A549 (cell line): ENCODE results near the gene IRAK3. TPM values are rescaled to one million over a fixed set of nuclear protein-coding genes. Genes with fewer than 3 reads are reported as not detected.

Experiments
- ATAC-seq, 2 experiments: fragments of 200-7000 bp in 1 of 2; fragments of >200 bp in 1 of 2; cut with Nextera tagmentation in 1 of 2; cut with Tn5 transposase in 1 of 2; 3 replicates each; pipeline versions ENCODE4 v1.8.0 to v1.9.1; 2018 to 2020; ENCODE audit warnings: mild to moderate bottlenecking in 1 of 2, moderate library complexity in 1 of 2
- CTCF ChIA-PET: fragments of 300-600 bp; sonication (Branson Sonifier 250); formaldehyde crosslinking; extraction: SDS; loops from one replicate; lab custom pipeline; 2021; ENCODE audit warnings: antibody characterized with exemption, inconsistent platforms; lab: Yijun Ruan, JAX
- POLR2A ChIA-PET: fragments of 350-600 bp; formaldehyde crosslinking; extraction: SDS; loops from one replicate; lab custom pipeline; 2021; ENCODE audit warnings: antibody characterized with exemption, inconsistent platforms; lab: Yijun Ruan, JAX
- DNase-seq, 2 experiments: peaks; one replicate each; pipeline versions ENCODE4 v3.0.0 to v3.0.0-alpha.2; 2011 to 2016; ENCODE audit warnings: low read depth in 1 of 2, low spot score in 1 of 2
- FAIRE-seq: peaks from 2 replicates; lab custom pipeline; 2011; peaks lifted over from hg19 to GRCh38; lab: Jason Lieb, UNC
- H3K27ac ChIP-seq, 2 experiments: fragments of >200 bp; sonication (Bioruptor Twin); formaldehyde crosslinking; 3 replicates each; pipeline ENCODE4 v1.5.1; 2016 to 2017
- H3K4me1 ChIP-seq: fragments of >200 bp; sonication (Bioruptor Twin); formaldehyde crosslinking; 3 replicates; pipeline ENCODE4 v1.6.1; 2016
- H3K4me2 ChIP-seq: fragments of >200 bp; sonication (Bioruptor Twin); formaldehyde crosslinking; 3 replicates; pipeline ENCODE4 v1.6.1; 2016
- H3K4me3 ChIP-seq: fragments of >200 bp; sonication (Bioruptor Twin); formaldehyde crosslinking; 3 replicates; pipeline ENCODE4 v1.5.1; 2016
- H3K9me3 ChIP-seq: fragments of >200 bp; sonication (Bioruptor Twin); formaldehyde crosslinking; 3 replicates; pipeline ENCODE4 v1.6.1; 2016
- ATOH8 ChIP-seq: fragments of 250-450 bp; sonication (Bioruptor Pico); IDR thresholded peaks from 2 replicates; pipeline ENCODE4 v1.5.0; 2020; ENCODE audit warnings: low read depth, mild to moderate bottlenecking, moderate library complexity
- BCL3 ChIP-seq: fragments of >200 bp; sonication (Bioruptor Twin); formaldehyde crosslinking; IDR thresholded peaks from 3 replicates; pipeline ENCODE4 v1.6.1; 2016
- CBX8 ChIP-seq: fragments of 200-600 bp; sonication (generic); IDR thresholded peaks from 2 replicates; pipeline ENCODE4 v1.6.1; 2016
- CHD4 ChIP-seq: fragments of 200-600 bp; sonication (generic); IDR thresholded peaks from 2 replicates; pipeline ENCODE4 v1.6.1; 2016; ENCODE audit warnings: antibody characterized with exemption, mild to moderate bottlenecking, borderline replicate concordance
- CTCF ChIP-seq: fragments of >200 bp; sonication (Bioruptor Twin); formaldehyde crosslinking; IDR thresholded peaks from 3 replicates; pipeline ENCODE4 v1.5.1; 2016
- E2F6 ChIP-seq: IDR thresholded peaks from 2 replicates; pipeline ENCODE4 v1.6.1; 2012; ENCODE audit warnings: low read depth, borderline replicate concordance
- EHF ChIP-seq: fragments of 250-450 bp; sonication (Bioruptor Pico); IDR thresholded peaks from 2 replicates; pipeline ENCODE4 v1.5.0; 2020; ENCODE audit warnings: mild to moderate bottlenecking
- EP300 ChIP-seq, 2 experiments: fragments of >200 bp; sonication (Bioruptor Twin); formaldehyde crosslinking; IDR thresholded peaks; 2 replicates in 1 of 2; 3 replicates in 1 of 2; pipeline ENCODE4 v1.6.1; 2016 to 2017
- ESRRA ChIP-seq: fragments of 150-350 bp; IDR thresholded peaks from 2 replicates; pipeline ENCODE4 v1.6.1; 2014; ENCODE audit warnings: mild to moderate bottlenecking, low read length, borderline replicate concordance
- FOSB ChIP-seq: fragments of 250-450 bp; sonication (Bioruptor Pico); IDR thresholded peaks from 2 replicates; pipeline ENCODE4 v1.5.0; 2020; ENCODE audit warnings: mild to moderate bottlenecking, moderate library complexity
- GATA3 ChIP-seq: IDR thresholded peaks from 2 replicates; pipeline ENCODE4 v1.6.1; 2012; ENCODE audit warnings: borderline replicate concordance
- HES2 ChIP-seq: fragments of >200 bp; sonication (Bioruptor Twin); formaldehyde crosslinking; IDR thresholded peaks from 2 replicates; pipeline ENCODE4 v1.6.1; 2016
- HEYL ChIP-seq: fragments of 250-450 bp; sonication (Bioruptor Pico); IDR thresholded peaks from 2 replicates; pipeline ENCODE4 v1.8.0; 2021; ENCODE audit warnings: mild to moderate bottlenecking, moderate library complexity
- HMGXB4 ChIP-seq: fragments of 250-450 bp; sonication (Bioruptor Pico); IDR thresholded peaks from 2 replicates; pipeline ENCODE4 v1.5.0; 2021; ENCODE audit warnings: mild to moderate bottlenecking, moderate library complexity, borderline replicate concordance
- HOXB5 ChIP-seq: fragments of 250-450 bp; sonication (Bioruptor Pico); IDR thresholded peaks from 2 replicates; pipeline ENCODE4 v1.5.0; 2020; ENCODE audit warnings: mild to moderate bottlenecking, moderate library complexity
- MAFK ChIP-seq: fragments of 450-650 bp; IDR thresholded peaks from 2 replicates; pipeline ENCODE4 v1.6.1; 2014; ENCODE audit not compliant: partially characterized antibody
- POLR2A ChIP-seq: IDR thresholded peaks from 2 replicates; pipeline ENCODE4 v1.6.1; 2012; ENCODE audit warnings: mild to moderate bottlenecking, low read length
- POLR2AphosphoS2 ChIP-seq: conservative IDR thresholded peaks from 2 replicates; pipeline ENCODE4 v1.6.1; 2012; ENCODE audit warnings: low read length, improper control_type of control experiment, inconsistent platforms
- RNF2 ChIP-seq: fragments of 200-600 bp; sonication (generic); IDR thresholded peaks from 2 replicates; pipeline ENCODE4 v1.6.1; 2016; ENCODE audit warnings: low read depth, mild to moderate bottlenecking, antibody characterized with exemption, moderate library complexity, borderline replicate concordance
- USF2 ChIP-seq: fragments of 450-650 bp; IDR thresholded peaks from 2 replicates; pipeline ENCODE4 v1.6.1; 2014; ENCODE audit warnings: antibody characterized with exemption
- ZFP36 ChIP-seq: fragments of 450-650 bp; IDR thresholded peaks from 2 replicates; pipeline ENCODE4 v1.6.1; 2014; ENCODE audit warnings: borderline replicate concordance; ENCODE audit not compliant: partially characterized antibody
- ZSCAN20 ChIP-seq: fragments of 250-450 bp; sonication (Bioruptor Pico); IDR thresholded peaks from 2 replicates; pipeline ENCODE4 v1.8.0; 2022; ENCODE audit warnings: mild to moderate bottlenecking, moderate library complexity
- WGBS: methylation state at CpG from one replicate; pipeline ENCODE4 v1.1.6; 2017; ENCODE audit errors: missing lambda C conversion rate; 5-methylcytosine and 5-hydroxymethylcytosine counted together
- polyA plus RNA-seq, 4 experiments: library from polyadenylated mRNA; depleted of rRNA in 3 of 4; stranded (reverse); fragments of >200 nt; fragmentation: RNase III in 1 of 4; extraction: RNeasy Plus Mini Kit Qiagen cat#74134 plus additional on column Dnase treatment in 1 of 4; gene quantifications; 2 replicates in 3 of 4; 3 replicates in 1 of 4; pipeline ENCODE4 v1.2.3, GENCODE V29; 2011 to 2017

The IRAK3 gene
- polyA plus RNA-seq, 2 of the 4 experiments (the other 2 are of a cell fraction): 0.06 to 0.25 TPM

- TF ChIP-seq HMGXB4 (CRISPR knock-in tag) (no peak), POLR2AphosphoS2 (no peak), ZFP36 (no peak)
These were observed 54.9 kb downstream of the IRAK3 start (continued) for GRCh38 chr12:66243911-66244310.

- no peak overlapping the region for H3K4me3 ChIP-seq
- H3K4me1 ChIP-seq: no peaks in the 10 kb centered on the region
These were observed 55.4 kb downstream of the IRAK3 start for GRCh38 chr12:66244446-66244845.

GRCh38 chr12:66247741-66248140 is 58.7 kb downstream of the IRAK3 start:
- ChIA-PET POLR2A (interaction anchor here (1.3 kb wide), 1 partner anchor 78 kb away, joined by 3 read pairs; the partner anchor contains the start of gene TMBIM4), CTCF (interaction anchor here (1.2 to 2.6 kb wide), 2 partner anchors 9 to 22 kb away, joined by 4 to 8 read pairs; no protein-coding TSS in a partner anchor)
- H3K4me2 ChIP-seq: no peak overlapping the region
- DNase-seq (no peak), FAIRE-seq (no peak), ATAC-seq (no peak)
- no peak overlapping the region for H3K4me3 ChIP-seq
- no peaks in the 10 kb centered on the region for H3K4me1 ChIP-seq
- no peak overlapping the region for H3K27ac ChIP-seq
- no peaks in the 10 kb centered on the region for H3K9me3 ChIP-seq
- TF ChIP-seq HEYL (CRISPR knock-in tag) (no peak), USF2 (no peak), BCL3 (no peak), GATA3 (no peak), POLR2A (no peak), CBX8 (no peak), CHD4 (no peak), HMGXB4 (CRISPR knock-in tag) (no peak), RNF2 (no peak), FOSB (CRISPR knock-in tag) (no peak)

More at GRCh38 chr12:66244446-66244845, 55.4 kb downstream of the IRAK3 start:
- POLR2A ChIA-PET: interaction anchor here (1.1 kb wide), 1 partner anchor 75 kb away, joined by 4 read pairs; the partner anchor contains the start of gene TMBIM4
- no peak for DNase-seq
- H3K27ac ChIP-seq: no peak overlapping the region
- no peak overlapping the region for H3K4me2 ChIP-seq
- no peak for FAIRE-seq
- WGBS: 80% methylated on average over 1 of the region's 1 CpG
- no peak for ATAC-seq
- CTCF ChIA-PET: no interaction called here
- no peaks in the 10 kb centered on the region for H3K9me3 ChIP-seq
- TF ChIP-seq EP300 (IDR thresholded peaks at IDR 0.05): no peak
- TF ChIP-seq ATOH8 (CRISPR knock-in tag): no peak
- TF ChIP-seq HEYL (CRISPR knock-in tag): no peak
- TF ChIP-seq HES2: no peak
- TF ChIP-seq E2F6: no peak
- no peak for TF ChIP-seq POLR2AphosphoS2
- no peak for TF ChIP-seq CTCF
- TF ChIP-seq EHF (CRISPR knock-in tag): no peak
- TF ChIP-seq ESRRA: no peak
- no peak for TF ChIP-seq ZSCAN20
- no peak for TF ChIP-seq HOXB5 (CRISPR knock-in tag)
- no peak for TF ChIP-seq MAFK
